ENCODE data around the gene TBC1D22B. TPM values are rescaled to one million over a fixed set of nuclear protein-coding genes. Genes with fewer than 3 reads are reported as not detected.

The TBC1D22B gene
- total and polyA plus RNA-seq, 2 of the 13 experiments (the other 11 are each of a cell fraction or from before 2014, with no cell fraction given): 9.7 to 12.9 TPM

- TF ChIP-seq, protein P1, sequence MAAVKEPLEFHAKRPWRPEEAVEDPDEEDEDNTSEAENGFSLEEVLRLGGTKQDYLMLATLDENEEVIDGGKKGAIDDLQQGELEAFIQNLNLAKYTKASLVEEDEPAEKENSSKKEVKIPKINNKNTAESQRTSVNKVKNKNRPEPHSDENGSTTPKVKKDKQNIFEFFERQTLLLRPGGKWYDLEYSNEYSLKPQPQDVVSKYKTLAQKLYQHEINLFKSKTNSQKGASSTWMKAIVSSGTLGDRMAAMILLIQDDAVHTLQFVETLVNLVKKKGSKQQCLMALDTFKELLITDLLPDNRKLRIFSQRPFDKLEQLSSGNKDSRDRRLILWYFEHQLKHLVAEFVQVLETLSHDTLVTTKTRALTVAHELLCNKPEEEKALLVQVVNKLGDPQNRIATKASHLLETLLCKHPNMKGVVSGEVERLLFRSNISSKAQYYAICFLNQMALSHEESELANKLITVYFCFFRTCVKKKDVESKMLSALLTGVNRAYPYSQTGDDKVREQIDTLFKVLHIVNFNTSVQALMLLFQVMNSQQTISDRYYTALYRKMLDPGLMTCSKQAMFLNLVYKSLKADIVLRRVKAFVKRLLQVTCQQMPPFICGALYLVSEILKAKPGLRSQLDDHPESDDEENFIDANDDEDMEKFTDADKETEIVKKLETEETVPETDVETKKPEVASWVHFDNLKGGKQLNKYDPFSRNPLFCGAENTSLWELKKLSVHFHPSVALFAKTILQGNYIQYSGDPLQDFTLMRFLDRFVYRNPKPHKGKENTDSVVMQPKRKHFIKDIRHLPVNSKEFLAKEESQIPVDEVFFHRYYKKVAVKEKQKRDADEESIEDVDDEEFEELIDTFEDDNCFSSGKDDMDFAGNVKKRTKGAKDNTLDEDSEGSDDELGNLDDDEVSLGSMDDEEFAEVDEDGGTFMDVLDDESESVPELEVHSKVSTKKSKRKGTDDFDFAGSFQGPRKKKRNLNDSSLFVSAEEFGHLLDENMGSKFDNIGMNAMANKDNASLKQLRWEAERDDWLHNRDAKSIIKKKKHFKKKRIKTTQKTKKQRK (IDR thresholded peaks at IDR 0.05; ENCODE audit: low read length): no peak
- no peak for TF ChIP-seq RFXANK (CRISPR knock-in tag; IDR thresholded peaks at IDR 0.05)
- no peak for TF ChIP-seq ZNF292 (CRISPR knock-in tag; IDR thresholded peaks at IDR 0.05; ENCODE audit: borderline replicate concordance, low read depth)
- TF ChIP-seq ZNF264 (CRISPR knock-in tag; IDR thresholded peaks at IDR 0.05): peak; percentile 89
- no peak for TF ChIP-seq ZNF274 (CRISPR knock-in tag; IDR thresholded peaks at IDR 0.05)
- TF ChIP-seq HNRNPK (IDR thresholded peaks at IDR 0.05; ENCODE audit: low read depth, low read length, poor library complexity, severe bottlenecking): no peak
- TF ChIP-seq TRAFD1 (CRISPR knock-in tag; IDR thresholded peaks at IDR 0.05; ENCODE audit: borderline replicate concordance): no peak
- TF ChIP-seq ZFY (CRISPR knock-in tag; IDR thresholded peaks at IDR 0.05): no peak
- TF ChIP-seq ETV5 (CRISPR knock-in tag; IDR thresholded peaks at IDR 0.05; ENCODE audit: borderline replicate concordance): peak; percentile 63; the same call in 1 of the 2 replicates
- no peak for TF ChIP-seq ZNF558 (CRISPR knock-in tag; IDR thresholded peaks at IDR 0.05; ENCODE audit: borderline replicate concordance)
- 0 out of 2 replicates have a peak, but pooled peaks have one; percentile 40 for TF ChIP-seq TARDBP (CRISPR knock-in tag; IDR thresholded peaks at IDR 0.05)
- TF ChIP-seq BRCA1 (CRISPR knock-in tag; IDR thresholded peaks at IDR 0.05): no peak
- TF ChIP-seq, protein P2, sequence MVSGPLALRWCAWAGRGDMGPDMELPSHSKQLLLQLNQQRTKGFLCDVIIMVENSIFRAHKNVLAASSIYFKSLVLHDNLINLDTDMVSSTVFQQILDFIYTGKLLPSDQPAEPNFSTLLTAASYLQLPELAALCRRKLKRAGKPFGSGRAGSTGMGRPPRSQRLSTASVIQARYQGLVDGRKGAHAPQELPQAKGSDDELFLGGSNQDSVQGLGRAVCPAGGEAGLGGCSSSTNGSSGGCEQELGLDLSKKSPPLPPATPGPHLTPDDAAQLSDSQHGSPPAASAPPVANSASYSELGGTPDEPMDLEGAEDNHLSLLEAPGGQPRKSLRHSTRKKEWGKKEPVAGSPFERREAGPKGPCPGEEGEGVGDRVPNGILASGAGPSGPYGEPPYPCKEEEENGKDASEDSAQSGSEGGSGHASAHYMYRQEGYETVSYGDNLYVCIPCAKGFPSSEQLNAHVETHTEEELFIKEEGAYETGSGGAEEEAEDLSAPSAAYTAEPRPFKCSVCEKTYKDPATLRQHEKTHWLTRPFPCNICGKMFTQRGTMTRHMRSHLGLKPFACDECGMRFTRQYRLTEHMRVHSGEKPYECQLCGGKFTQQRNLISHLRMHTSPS (CRISPR knock-in tag; IDR thresholded peaks at IDR 0.05; ENCODE audit: low read depth): peak; percentile 63
- TF ChIP-seq ZNF740 (CRISPR knock-in tag; IDR thresholded peaks at IDR 0.05): no peak
- TF ChIP-seq GMEB1 (CRISPR knock-in tag; IDR thresholded peaks at IDR 0.05; ENCODE audit: borderline replicate concordance): peak; percentile 46; the same call in 1 of the 2 replicates
- peak; percentile 73; the same call in 1 of the 2 replicates for TF ChIP-seq KDM1A (CRISPR knock-in tag; IDR thresholded peaks at IDR 0.05)
- TF ChIP-seq NFE2 (CRISPR knock-in tag; IDR thresholded peaks at IDR 0.05): no peak
- no peak for TF ChIP-seq ZNF570 (CRISPR knock-in tag; IDR thresholded peaks at IDR 0.05; ENCODE audit: borderline replicate concordance)
- TF ChIP-seq ZNF562 (CRISPR knock-in tag; IDR thresholded peaks at IDR 0.05; ENCODE audit: borderline replicate concordance): no peak
- peak; percentile 40; the same call in 1 of the 2 replicates for TF ChIP-seq GABPB1 (CRISPR knock-in tag; IDR thresholded peaks at IDR 0.05)
These were observed 112.0 kb downstream of the TBC1D22B start (continued) for GRCh38 chr6:37369321-37370201.

All from HepG2 (cell line).